ENCODE measurements around the gene CEP170.
"Not testable (repeated sequence)": the region's sequence is repeated elsewhere in the genome, so short reads cannot be mapped to it uniquely, and the experiment has no call there.

Gene CEP170

DNA sequence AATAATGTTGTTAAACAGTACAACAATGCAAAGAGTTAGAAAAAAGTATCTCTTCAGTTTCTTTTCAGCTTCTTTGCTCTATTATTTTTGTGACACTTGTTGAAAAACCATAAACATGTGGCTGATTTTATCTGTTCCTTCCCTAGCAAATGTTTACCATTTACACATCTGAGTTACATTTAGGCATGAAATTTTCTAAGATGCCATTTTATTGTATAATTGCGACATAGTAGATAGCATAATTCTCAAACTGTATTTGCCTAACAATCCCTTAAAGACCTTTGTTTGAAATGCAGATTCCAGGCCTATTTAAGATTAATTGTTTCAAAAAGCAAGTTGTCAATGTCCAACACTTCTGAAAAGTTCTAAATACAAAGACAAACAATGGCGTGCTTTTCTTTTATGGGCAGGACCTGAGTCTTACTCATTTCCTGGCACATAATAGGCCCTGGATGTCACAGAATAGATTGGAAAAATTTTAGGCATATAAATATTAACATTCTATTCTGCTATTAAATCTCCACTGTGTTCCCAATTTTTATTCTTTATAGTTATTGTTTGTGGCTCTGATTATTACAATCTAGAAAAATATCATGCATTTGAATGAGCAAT, 81.2 kb downstream of the CEP170 start:
- DNase-seq (ENCODE audit: low read depth, low spot score), result not testable (repeated sequence)

DNA sequence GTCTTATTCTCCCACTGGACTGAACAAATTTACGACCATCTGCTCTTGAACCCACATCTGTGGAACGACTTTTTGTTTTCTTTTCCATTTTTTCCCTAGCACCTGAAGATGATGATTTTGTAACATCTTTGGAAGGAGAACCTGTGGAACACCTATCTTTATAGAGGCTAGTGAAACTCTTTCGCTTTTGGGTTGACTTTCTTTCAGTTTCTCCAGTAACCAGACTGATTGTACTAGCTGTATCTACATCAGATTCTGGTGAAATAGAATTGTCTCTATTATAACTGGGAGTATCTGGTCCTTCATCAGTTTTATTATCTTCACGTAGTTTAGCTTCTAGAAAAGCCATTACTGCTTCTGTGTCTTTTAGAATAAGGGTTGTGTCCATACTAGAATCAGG, 90.2 kb downstream of the CEP170 start:
- not testable (repeated sequence) for DNase-seq (ENCODE audit: low read depth, low spot score)

DNA sequence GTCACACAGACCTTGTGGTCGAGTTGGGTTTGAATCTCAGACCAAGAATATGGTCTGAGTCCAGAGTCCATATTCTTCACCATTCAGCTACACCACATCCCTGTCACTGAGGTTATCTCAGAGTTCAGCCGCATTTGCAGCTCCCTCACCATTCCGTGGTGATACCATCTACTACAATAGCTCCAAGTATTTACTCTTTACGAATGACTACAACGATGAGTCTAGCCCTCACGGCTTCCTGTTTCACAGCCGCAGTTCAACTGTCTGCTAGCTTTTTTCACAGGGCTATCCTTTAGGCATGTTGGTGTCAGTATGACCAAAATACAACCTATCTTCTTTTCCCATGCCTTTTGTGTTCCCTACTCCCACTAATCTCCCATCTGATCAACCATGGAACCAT, 104.2 kb downstream of the CEP170 start:
- DNase-seq (ENCODE audit: low read depth, low spot score), result not testable (repeated sequence)

DNA sequence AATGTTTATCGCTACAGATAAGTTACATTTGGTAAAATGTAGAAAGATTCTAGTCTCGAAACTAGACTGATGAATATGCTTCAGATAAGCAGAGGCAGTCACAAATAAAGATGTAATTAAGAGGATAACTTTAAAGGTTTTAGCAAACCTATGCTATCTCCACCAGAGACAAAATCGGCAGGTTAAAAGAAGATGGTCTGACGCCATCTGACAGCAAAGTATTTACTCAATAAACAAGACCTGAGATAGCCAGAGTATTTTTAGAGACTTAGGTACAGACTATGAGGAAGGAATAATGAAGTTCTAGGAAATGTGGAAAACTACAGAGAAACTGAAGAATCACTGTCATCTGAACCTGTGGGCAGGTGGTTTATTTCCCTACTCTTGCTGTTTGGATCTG, 106.0 kb downstream of the CEP170 start:
- not testable (repeated sequence) for DNase-seq (ENCODE audit: low read depth, low spot score)

DNA sequence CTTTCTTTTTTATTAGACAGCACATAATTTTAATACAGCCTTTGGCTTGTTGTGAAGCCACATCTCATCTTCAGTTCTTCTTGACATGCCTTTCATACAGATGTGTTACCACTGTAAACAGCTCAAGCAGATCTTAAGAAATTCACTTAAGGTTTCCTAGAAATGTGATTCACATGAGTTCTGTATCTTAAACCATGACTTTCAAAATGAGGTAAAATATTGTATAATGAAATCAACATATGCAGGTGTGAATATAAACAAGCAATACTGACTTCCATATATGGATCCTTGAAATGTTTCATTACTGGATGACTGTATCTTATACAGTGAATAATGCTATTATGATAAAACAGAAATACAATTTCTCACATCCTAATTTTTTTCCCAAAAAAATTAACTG, 107.7 kb downstream of the CEP170 start:
- DNase-seq (ENCODE audit: low read depth, low spot score), result not testable (repeated sequence)

DNA sequence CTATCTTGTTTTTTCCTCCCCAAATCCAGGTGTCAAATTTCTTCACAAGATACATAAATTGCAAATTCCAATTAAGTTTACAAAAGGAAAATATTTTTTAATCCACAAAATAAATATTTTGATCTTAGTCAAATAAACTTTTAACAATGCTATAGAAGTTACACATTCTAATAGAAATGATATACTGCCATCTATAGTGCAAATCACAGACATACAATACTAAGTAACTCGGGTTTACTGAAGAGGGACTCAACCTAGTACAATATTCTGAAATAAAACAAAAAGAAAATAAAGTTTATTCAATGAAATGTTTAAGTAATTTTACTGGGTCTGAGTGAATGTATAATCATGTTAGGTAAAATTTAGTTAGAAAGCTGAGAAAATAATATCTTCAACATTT, 114.6 kb downstream of the CEP170 start:
- DNase-seq (ENCODE audit: low read depth, low spot score), result not testable (repeated sequence)

DNA sequence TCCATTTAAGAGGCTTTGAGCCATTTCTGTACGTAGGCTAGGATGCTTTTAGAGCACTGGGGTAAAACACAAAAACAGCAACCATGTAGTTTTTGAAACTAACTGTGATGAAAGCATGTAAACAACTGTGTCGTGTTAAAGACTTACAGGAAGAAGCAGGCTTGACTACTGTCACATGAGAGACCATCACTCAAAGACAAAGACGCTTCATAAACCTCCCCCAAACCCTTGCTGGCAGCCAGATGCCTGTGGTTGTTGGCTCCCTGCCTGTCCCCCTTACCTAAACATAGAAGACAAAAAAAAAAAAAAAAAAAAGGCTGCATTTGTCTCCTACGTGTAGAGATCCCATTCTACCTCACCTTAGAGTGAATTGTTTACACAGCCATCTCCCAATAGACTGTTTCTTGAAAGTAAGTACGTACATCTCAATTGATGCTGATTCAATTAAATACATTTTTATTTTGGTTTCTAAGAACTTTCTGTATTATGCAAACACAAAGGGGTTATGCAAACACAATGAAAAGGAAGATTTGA, 132.1 kb downstream of the CEP170 start:
- not testable (repeated sequence) for DNase-seq (ENCODE audit: low read depth, low spot score)

DNA sequence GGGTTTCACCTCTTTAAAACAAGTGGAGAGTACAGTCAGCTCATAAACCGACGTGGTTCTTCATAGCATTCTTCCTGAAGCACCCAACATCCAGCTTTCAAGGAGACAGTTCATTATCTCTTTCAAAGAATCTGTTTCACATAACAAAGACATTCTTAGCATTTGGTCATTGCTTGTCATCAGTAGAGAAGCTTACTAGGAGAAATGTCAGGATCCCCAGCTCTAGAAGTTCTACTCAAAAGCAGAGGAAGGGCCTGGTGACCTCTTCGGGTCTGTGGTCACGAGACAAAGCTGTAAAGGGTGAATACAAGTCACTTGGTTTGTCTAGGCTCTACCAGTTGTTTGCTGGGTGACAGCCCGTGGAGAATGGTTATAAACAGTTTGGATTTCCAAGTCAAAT, 133.1 kb downstream of the CEP170 start:
- not testable (repeated sequence) for DNase-seq (ENCODE audit: low read depth, low spot score)

DNA sequence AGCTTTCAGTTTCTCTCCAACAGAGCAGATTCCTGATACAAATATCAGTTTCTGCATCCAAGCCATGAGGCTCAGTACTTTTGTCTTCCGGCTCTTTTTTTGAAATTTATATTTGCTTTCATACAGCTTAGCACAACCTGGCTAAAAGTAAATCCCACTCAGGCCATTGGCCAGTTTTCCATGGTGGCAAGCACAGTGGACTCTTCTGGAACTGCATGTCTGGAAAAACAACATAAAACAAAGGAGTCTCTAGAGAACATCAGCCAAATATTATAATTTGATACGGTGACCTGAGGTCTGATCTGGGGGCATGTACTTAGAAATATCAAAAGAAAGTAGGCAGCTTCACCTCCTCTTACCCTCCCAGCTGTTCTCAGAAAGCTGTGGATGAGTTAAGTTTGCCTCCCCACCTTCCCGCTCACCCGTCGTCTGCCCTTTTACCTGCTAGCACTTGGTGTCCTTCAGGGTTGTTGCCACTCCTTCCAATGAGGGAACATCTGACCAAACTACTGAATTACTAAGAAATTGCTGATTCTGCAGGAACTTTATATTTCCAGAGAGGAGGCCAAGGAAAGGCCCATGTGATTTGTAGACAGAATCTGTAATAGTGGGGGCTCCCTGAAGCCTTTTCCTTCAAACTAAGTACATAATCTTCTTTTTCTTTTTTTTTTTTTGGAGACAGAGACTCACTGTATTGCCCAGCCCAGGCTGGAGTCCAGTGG, 136.3 kb downstream of the CEP170 start:
- DNase-seq (ENCODE audit: low read depth, low spot score), result not testable (repeated sequence)

DNA sequence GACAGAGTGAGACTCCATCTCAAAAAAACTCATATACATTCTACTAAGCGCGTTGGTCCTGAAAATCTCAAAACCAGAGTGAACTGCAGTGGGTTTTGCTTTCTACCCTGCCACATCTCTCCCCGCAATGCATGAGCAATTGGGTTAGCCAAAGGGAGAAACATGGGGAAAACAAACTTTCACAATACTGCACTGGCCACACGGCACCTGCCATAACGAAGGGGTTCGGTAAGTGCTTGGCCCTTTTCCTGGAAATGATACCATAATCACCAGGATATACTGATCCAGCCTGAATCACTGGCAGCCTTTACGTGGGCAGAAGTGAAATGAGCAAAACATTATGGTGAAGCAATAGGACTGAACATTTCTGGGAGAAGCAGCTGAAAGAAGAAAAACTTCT, 138.9 kb downstream of the CEP170 start:
- not testable (repeated sequence) for DNase-seq (ENCODE audit: low read depth, low spot score)

DNA sequence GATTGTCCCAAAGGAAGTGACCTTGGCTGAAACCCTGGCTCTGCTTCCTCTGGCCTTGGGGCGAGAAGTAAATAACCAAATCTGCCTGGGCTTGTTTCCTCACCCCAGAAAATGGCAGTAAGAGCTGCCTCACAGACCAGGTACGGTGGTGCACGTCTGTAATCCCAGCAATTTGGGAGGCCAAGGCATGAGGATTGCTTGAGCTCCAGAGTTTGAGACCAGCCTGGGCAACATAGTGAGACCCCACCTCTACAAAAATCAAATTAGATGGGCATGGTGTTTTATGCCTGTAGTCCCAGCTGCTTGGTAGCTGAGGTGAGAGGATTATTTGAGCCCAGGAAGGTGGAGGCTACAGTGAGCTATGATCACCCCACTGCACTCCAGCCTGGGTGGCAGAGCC, 140.3 kb downstream of the CEP170 start:
- not testable (repeated sequence) for DNase-seq (ENCODE audit: low read depth, low spot score)

DNA sequence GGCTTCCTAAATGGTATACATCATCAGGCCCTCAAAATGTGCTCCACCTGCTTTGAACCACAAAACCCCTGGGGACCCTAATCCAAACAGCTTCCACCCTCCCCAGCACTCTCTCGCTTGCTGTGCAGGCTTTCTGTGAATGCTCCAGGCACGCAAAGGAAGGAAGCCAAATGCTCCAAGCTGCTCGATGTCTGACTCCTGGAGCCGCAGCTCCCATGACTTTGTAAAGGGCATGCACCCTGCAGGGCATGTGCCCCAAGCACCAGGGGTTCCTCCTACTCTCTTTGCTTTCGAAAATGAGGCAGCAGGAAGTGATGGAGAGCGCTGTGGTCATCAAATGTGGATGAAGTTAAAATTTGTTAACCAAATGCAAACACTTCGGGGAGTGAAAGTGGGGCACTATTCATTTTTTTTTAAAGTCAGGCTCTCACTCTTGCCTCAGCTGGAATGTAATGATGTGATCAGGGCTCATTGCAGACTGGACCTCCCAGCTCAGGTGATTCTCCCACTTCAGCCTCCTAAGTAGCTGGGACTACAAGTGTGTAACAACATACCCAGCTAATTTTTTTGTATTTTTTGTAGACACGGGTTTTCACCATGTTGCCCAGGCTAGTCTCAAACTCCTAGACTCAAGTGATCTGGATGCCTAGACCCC, 140.9 kb downstream of the CEP170 start:
- peak; percentile 93 for DNase-seq (ENCODE audit: low read depth, low spot score)

DNA sequence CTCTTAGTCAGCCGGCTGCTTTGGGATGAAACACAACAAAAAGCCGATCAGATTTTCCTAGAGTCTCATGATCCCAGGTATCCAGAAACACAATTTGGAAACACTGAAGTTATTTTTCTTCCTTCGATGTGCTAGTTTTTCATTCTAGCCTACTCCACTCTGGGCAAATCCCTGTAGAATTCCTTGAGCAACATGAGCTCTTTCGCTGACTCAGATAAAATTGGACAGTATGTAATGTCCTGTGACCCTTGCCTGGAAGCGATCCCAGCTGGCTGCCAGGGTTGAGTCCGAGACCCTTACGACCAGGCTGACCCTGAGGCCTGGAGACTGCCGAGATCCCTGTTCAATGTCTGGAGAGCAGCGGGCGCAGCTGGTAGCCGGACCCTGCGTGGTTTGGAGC, 147.9 kb downstream of the CEP170 start:
- not testable (repeated sequence) for DNase-seq (ENCODE audit: low read depth, low spot score)

DNA sequence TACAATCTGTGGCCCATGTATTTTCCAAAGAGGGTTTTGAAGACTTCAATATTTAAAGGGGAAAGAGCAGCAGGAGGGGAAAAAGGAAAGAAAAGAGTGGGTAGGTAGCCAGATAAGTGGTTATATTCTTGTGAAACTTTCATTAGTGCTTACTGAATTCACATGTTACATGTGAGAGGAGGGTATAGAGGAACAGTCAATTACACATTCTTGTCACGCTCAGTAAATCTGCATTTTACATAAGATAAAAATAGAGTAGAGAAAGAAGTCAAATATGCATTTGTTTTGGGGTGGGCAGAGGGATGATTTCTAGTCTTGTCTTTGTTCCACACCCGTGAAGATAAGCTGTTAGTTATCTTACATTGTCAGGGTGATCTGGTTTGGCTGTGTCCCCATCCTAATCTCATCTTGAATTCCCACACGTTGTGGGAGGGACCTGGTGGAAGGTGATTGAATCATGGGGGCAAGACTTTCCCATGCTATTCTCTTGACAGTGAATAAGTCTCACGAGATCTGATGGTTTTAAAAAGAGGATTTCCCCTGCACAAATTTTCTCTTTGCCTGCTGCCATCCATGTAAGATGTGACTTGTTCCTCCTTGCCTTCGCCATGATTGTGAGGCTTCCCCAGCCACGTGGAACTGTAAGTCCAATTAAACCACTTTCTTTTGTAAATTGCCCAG, 149.3 kb downstream of the CEP170 start:
- DNase-seq (ENCODE audit: low read depth, low spot score), result not testable (repeated sequence)

DNA sequence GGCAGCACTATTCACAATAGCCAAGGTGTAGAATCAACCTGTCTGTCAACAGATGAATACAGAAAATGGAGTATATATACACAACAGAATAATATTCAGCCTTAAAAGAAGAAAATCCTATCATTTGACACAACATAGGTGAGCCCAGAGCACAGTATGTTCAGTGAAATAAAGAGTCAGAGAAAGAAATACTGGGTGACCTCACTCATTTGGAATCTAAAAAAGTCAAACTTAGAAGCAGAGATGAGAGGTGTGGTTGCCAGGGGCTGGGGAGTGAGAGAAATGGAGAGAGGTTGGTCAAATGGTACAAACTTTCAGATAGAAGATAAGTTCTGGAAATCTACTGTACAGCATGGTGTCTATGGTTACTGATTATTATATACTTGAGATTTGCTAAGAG, 150.0 kb downstream of the CEP170 start:
- DNase-seq (ENCODE audit: low read depth, low spot score), result not testable (repeated sequence)

DNA sequence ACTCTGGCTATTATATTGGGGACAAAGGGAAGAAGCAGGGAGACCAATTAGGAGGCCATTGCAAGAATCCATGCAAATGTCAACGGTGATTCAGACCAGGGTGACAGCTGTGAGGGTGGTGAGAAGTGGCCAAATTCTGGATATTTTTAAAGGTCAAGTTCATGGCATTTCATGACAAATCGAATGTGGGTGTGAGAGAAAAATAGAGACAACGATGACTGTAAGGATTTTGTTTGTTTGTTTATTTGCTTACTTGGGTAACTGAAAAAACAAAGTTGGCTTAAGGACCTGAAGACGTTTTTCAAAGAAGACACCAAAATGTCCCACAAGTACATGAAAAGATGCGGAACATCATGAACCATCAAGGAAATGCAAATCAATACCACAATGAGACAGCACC, 150.6 kb downstream of the CEP170 start:
- not testable (repeated sequence) for DNase-seq (ENCODE audit: low read depth, low spot score)

DNA sequence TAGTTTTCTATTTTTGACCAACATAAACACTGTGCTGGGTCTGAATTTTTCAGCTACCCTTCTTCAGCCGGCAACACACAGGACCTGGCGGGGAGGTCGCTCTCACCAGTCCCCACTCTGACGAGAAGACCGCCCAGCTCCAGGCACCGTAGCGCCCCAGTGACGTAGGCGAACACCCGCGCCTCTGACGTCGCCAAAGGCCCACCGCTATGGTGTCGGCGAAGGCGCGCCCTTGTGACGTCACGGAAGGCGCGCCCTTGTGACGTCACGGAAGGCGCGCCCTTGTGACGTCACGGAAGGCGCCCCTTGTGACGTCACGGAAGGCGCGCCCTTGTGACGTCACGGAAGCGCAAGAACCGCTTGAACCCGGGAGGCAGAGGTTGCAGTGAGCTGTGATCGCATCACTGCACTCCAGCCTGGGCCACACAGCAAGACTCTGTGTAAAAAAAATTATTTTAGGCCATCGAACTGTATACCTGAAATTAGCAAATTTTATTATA, 153.5 kb downstream of the CEP170 start:
- not testable (repeated sequence) for DNase-seq (ENCODE audit: low read depth, low spot score)

DNA sequence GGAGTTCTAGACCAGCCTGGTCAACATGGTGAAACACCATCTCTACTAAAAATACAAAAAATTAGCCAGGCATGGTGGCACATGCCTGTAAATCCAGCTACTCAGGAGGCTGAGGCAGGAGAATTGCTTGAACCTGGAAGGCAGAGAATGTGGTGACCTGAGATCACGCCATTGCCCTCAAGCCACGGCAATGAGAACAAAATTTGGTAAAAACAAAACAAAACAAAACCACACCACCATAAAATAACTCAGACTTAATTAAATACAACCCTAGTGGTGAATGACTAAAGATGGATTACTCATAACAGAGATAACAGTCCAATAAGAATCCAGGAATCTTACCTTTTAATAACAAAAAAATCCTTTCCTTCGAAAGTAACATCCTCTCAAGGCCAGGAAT, 167.7 kb downstream of the CEP170 start:
- DNase-seq (ENCODE audit: low read depth, low spot score), result not testable (repeated sequence)

All from brain pericyte (primary cell).